Endodermal cell (in vitro differentiated cells): ENCODE measurements around the gene HRK. TPM values are rescaled to one million over a fixed set of nuclear protein-coding genes. Genes with fewer than 3 reads are reported as not detected.

ENCODE experiments used
- DNase-seq: peaks from one replicate; pipeline ENCODE4 v3.0.0-alpha.2; 2017
- H3K27ac ChIP-seq: 2 replicates; pipeline ENCODE4 v1.5.1; 2013; ENCODE audit warnings: mild to moderate bottlenecking, low read depth, low read length, moderate library complexity
- H3K27me3 ChIP-seq: 2 replicates; pipeline ENCODE4 v1.6.1; 2013; ENCODE audit warnings: mild to moderate bottlenecking, low read length, moderate library complexity; ENCODE audit not compliant: insufficient read depth, control insufficient read depth, poor library complexity, severe bottlenecking
- H3K36me3 ChIP-seq: 2 replicates; pipeline ENCODE4 v1.7.0; 2013; ENCODE audit warnings: mild to moderate bottlenecking, low read length, moderate library complexity; ENCODE audit not compliant: control insufficient read depth, insufficient read depth
- H3K4me1 ChIP-seq: one replicate; pipeline ENCODE4 v1.7.0; 2013; ENCODE audit warnings: low read length; ENCODE audit not compliant: control insufficient read depth, insufficient read depth
- H3K4me3 ChIP-seq: 2 replicates; pipeline ENCODE4 v1.5.1; 2013; ENCODE audit warnings: mild to moderate bottlenecking, low read length, moderate library complexity
- H3K9ac ChIP-seq: 2 replicates; pipeline ENCODE4 v1.6.1; 2013; ENCODE audit warnings: mild to moderate bottlenecking, low read length, moderate library complexity; ENCODE audit not compliant: poor library complexity, severe bottlenecking; ENCODE audit errors: extremely low read depth
- H3K9me3 ChIP-seq: 2 replicates; pipeline ENCODE4 v1.6.1; 2013; ENCODE audit warnings: mild to moderate bottlenecking, low read length, moderate library complexity; ENCODE audit not compliant: control insufficient read depth
- H3K27ac Mint-ChIP-seq: 2 replicates; pipeline ENCODE4 v1.8.0; 2020; ENCODE audit warnings: mixed read lengths
- H3K27me3 Mint-ChIP-seq: 2 replicates; pipeline ENCODE4 v1.8.0; 2021; ENCODE audit warnings: mild to moderate bottlenecking, mixed read lengths; ENCODE audit not compliant: insufficient read depth
- H3K36me3 Mint-ChIP-seq: 2 replicates; pipeline ENCODE4 v1.8.0; 2020; ENCODE audit warnings: low read depth, mixed read lengths
- H3K4me1 Mint-ChIP-seq: 2 replicates; pipeline ENCODE4 v1.8.0; 2020; ENCODE audit warnings: mixed read lengths
- H3K4me3 Mint-ChIP-seq: 2 replicates; pipeline ENCODE4 v1.8.0; 2020; ENCODE audit warnings: mild to moderate bottlenecking, moderate library complexity, mixed read lengths
- H3K9me3 Mint-ChIP-seq: 2 replicates; pipeline ENCODE4 v1.8.0; 2020; ENCODE audit warnings: mild to moderate bottlenecking, mixed read lengths
- WGBS, 2 experiments: methylation state at CpG; one replicate each; pipeline versions ENCODE4 v1.1.5 to v1.1.7; 2013; ENCODE audit warnings: missing lambda C conversion rate in 2 of 2, mixed read lengths in 1 of 2; ENCODE audit not compliant: insufficient coverage in 1 of 2, insufficient read length in 1 of 2; 5-methylcytosine and 5-hydroxymethylcytosine counted together
- total RNA-seq, 2 donors: library from RNA; stranded (reverse); fragmentation: NEBNext Ultra II Directional in 1 of 2; extraction: Animal tissue kit (Norgen Biotek cat#: 25700) in 1 of 2; gene quantifications; 2 replicates in 1 of 2; 3 replicates in 1 of 2; pipeline ENCODE4 v1.2.1, GENCODE V29; 2021
- TF ChIP-seq, protein P1 (sequence below): fragments of 200-600 bp; sonication (generic); conservative IDR thresholded peaks from 2 replicates; pipeline ENCODE4 v1.5.0; 2021; ENCODE audit warnings: antibody characterized with exemption, mild to moderate bottlenecking

HRK gene
- total RNA-seq, 2 donors from 2014 or later, result 1.4 to 1.6 TPM

DNA sequence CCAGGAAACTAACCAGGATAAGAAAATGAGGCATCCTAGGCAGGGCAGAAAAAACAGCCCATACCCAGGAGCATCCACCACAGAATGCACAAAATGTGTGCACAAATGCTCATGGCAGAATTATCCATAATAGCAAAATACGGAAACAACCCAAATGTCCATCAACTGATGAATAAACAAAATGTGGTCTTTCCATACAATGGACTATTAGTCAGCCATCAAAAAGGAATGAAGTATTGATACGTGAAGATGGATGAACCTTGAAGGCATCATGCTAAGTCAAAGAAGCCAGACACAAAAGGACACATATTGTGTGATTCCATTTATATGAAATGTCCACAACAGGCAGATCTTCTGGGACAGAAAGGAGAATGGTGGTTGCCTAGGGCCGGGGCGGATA, 19.1 kb downstream of the HRK start:
- Mint-ChIP-seq H3K36me3 (no peaks in the 10 kb centered on the region), H3K27ac (no peak overlapping the region)
- H3K27me3 ChIP-seq, result no peaks in the 10 kb centered on the region

DNA sequence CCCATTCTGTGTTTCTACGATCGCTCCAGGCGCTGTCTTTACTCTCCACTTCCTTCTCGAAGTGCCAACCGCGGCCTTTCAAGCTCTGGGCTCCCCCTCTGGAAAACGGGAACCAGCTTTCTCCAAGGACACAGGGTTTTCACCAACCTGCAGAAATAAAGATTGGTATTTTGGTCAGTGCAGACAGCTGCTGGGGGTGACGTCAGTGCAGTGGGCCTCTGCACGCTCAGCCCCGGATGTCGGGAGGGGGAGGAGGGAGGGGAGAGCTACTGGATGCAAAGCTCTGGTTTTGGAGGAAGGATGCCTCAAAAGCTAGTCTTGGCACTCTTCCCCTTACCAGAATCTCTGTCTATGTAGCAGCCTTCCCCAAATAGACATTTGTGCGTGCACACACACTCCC, 19.9 kb downstream of the HRK start:
- Histone ChIP-seq H3K27me3 (no peaks in the 10 kb centered on the region), H3K4me3 (no peak overlapping the region), H3K4me1 (peaks cover 8% of the 10 kb centered on the region), H3K27ac (no peak overlapping the region), H3K9ac (no peak overlapping the region), H3K36me3 (no peaks in the 10 kb centered on the region), H3K9me3 (no peaks in the 10 kb centered on the region)
- TF ChIP-seq, protein P1, sequence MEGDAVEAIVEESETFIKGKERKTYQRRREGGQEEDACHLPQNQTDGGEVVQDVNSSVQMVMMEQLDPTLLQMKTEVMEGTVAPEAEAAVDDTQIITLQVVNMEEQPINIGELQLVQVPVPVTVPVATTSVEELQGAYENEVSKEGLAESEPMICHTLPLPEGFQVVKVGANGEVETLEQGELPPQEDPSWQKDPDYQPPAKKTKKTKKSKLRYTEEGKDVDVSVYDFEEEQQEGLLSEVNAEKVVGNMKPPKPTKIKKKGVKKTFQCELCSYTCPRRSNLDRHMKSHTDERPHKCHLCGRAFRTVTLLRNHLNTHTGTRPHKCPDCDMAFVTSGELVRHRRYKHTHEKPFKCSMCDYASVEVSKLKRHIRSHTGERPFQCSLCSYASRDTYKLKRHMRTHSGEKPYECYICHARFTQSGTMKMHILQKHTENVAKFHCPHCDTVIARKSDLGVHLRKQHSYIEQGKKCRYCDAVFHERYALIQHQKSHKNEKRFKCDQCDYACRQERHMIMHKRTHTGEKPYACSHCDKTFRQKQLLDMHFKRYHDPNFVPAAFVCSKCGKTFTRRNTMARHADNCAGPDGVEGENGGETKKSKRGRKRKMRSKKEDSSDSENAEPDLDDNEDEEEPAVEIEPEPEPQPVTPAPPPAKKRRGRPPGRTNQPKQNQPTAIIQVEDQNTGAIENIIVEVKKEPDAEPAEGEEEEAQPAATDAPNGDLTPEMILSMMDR, result no peak
- Mint-ChIP-seq H3K27me3 (no peaks in the 10 kb centered on the region), H3K4me1 (peaks cover 4% of the 10 kb centered on the region), H3K9me3 (no peaks in the 10 kb centered on the region), H3K27ac (no peak overlapping the region), H3K36me3 (no peaks in the 10 kb centered on the region), H3K4me3 (no peak overlapping the region)
- 73% methylated on average over 9 to 12 of the region's 12 CpGs for WGBS, 2 experiments
- DNase-seq, result peak; percentile 77

More for the DNA sequence above, 19.1 kb downstream of the HRK start:
- Histone ChIP-seq H3K9ac (no peak overlapping the region), H3K4me3 (no peak overlapping the region), H3K36me3 (no peaks in the 10 kb centered on the region), H3K4me1 (peaks cover 8% of the 10 kb centered on the region), H3K27ac (no peak overlapping the region), H3K9me3 (no peaks in the 10 kb centered on the region)
- WGBS, 2 experiments, result 96 to 100% methylated on average over 2 to 4 of the region's 4 CpGs
- Mint-ChIP-seq H3K27me3 (no peaks in the 10 kb centered on the region), H3K4me1 (peaks cover 9% of the 10 kb centered on the region), H3K4me3 (no peak overlapping the region), H3K9me3 (no peaks in the 10 kb centered on the region)
- no peak for DNase-seq
- TF ChIP-seq, protein P1, result no peak

DNA sequence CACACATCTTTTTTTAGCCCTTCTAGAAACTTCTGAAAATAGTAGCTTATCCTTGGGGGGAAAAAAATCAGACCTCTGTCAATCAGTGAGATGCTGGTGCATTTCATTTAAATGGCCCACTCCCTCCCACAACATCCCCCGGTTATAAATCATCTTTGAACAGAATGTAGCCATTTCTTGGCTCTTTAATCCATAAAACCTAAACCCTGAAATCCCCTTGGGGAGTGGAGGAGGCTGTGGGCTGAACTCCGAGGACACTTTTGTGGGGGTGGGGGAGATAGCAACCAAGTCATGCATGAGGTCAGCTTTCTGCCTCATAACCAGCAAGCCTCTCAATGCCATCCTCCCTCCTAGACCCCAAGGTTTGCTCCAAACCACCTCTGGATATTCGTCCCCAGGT, 21.0 kb downstream of the HRK start:
- no peak for DNase-seq
- 60 to 94% methylated on average over 1 to 2 of the region's 3 CpGs for WGBS, 2 experiments
- no peaks in the 10 kb centered on the region for H3K9me3 Mint-ChIP-seq
- Histone ChIP-seq H3K27me3 (no peaks in the 10 kb centered on the region), H3K9me3 (no peaks in the 10 kb centered on the region), H3K9ac (no peak overlapping the region), H3K27ac (no peak overlapping the region), H3K4me1 (peaks cover 8% of the 10 kb centered on the region), H3K4me3 (no peak overlapping the region), H3K36me3 (no peaks in the 10 kb centered on the region)
- no peaks in the 10 kb centered on the region for H3K36me3 Mint-ChIP-seq
- no peaks in the 10 kb centered on the region for H3K27me3 Mint-ChIP-seq
- peaks cover 4% of the 10 kb centered on the region for H3K4me1 Mint-ChIP-seq
- no peak overlapping the region for H3K4me3 Mint-ChIP-seq
- TF ChIP-seq, protein P1, result no peak
- no peak overlapping the region for H3K27ac Mint-ChIP-seq
